SK-N-SH treated with all-trans-retinoic acid at 6 μM for 48 hours (cell line): ENCODE data around the gene RFX7.

Experiments
- ATAC-seq: fragments of 200-7000 bp; cut with Tn5 transposase; 3 replicates; pipeline ENCODE4 v1.9.1; 2020; ENCODE audit warnings: mild to moderate bottlenecking, moderate library complexity
- ARNTL ChIP-seq: fragments of 450-650 bp; formaldehyde crosslinking; IDR thresholded peaks from 2 replicates; pipeline ENCODE4 v1.5.0; 2020; ENCODE audit warnings: low read depth, mild to moderate bottlenecking, moderate library complexity, borderline replicate concordance
- BACH2 ChIP-seq: fragments of 250-450 bp; sonication (Bioruptor Pico); IDR thresholded peaks from 2 replicates; pipeline ENCODE4 v1.9.0; 2021; ENCODE audit warnings: mild to moderate bottlenecking, borderline replicate concordance
- CSDC2 ChIP-seq: fragments of 250-450 bp; sonication (Bioruptor Pico); IDR thresholded peaks from 2 replicates; pipeline ENCODE4 v1.5.0; 2020; ENCODE audit warnings: mild to moderate bottlenecking, moderate library complexity
- ESRRG ChIP-seq: fragments of 250-450 bp; sonication (Bioruptor Pico); IDR thresholded peaks from 2 replicates; pipeline ENCODE4 v1.6.1; 2021; ENCODE audit warnings: mild to moderate bottlenecking
- GLIS3 ChIP-seq: fragments of 250-450 bp; sonication (Bioruptor Pico); IDR thresholded peaks from 2 replicates; pipeline ENCODE4 v1.5.0; 2020; ENCODE audit warnings: mild to moderate bottlenecking, moderate library complexity
- ISL1 ChIP-seq: fragments of 250-450 bp; sonication (Bioruptor Pico); IDR thresholded peaks from 2 replicates; pipeline ENCODE4 v2.1.2; 2022; ENCODE audit warnings: mild to moderate bottlenecking, moderate library complexity
- OSR1 ChIP-seq: fragments of 250-450 bp; sonication (Bioruptor Pico); IDR thresholded peaks from 2 replicates; pipeline ENCODE4 v1.8.0; 2022; ENCODE audit warnings: moderate library complexity, mild to moderate bottlenecking, inconsistent platforms
- PPARA ChIP-seq: fragments of 250-450 bp; sonication (Bioruptor Pico); IDR thresholded peaks from 2 replicates; pipeline ENCODE4 v1.5.0; 2020; ENCODE audit warnings: mild to moderate bottlenecking, borderline replicate concordance
- RARB ChIP-seq: fragments of 250-450 bp; sonication (Bioruptor Pico); IDR thresholded peaks from 2 replicates; pipeline ENCODE4 v1.8.0; 2021; ENCODE audit warnings: mild to moderate bottlenecking, moderate library complexity
- SNAI2 ChIP-seq: fragments of 250-450 bp; sonication (Bioruptor Pico); IDR thresholded peaks from 2 replicates; pipeline ENCODE4 v1.5.0; 2020; ENCODE audit warnings: mild to moderate bottlenecking, moderate library complexity
- TCF4 ChIP-seq: fragments of 250-450 bp; sonication (Bioruptor Pico); IDR thresholded peaks from 2 replicates; pipeline ENCODE4 v1.8.0; 2021; ENCODE audit warnings: mild to moderate bottlenecking, moderate library complexity, borderline replicate concordance
- TOX ChIP-seq: fragments of 250-450 bp; sonication (Bioruptor Pico); IDR thresholded peaks from 2 replicates; pipeline ENCODE4 v1.8.0; 2021; ENCODE audit warnings: mild to moderate bottlenecking, moderate library complexity, borderline replicate concordance
- ZC3H10 ChIP-seq: fragments of 250-450 bp; sonication (Bioruptor Pico); IDR thresholded peaks from 2 replicates; pipeline ENCODE4 v1.5.1; 2021; ENCODE audit warnings: mild to moderate bottlenecking, moderate library complexity
- ZFP3 ChIP-seq: fragments of 250-450 bp; sonication (Bioruptor Pico); IDR thresholded peaks from 2 replicates; pipeline ENCODE4 v1.5.0; 2020; ENCODE audit warnings: mild to moderate bottlenecking, moderate library complexity
- ZFP30 ChIP-seq: fragments of 450-650 bp; formaldehyde crosslinking; IDR thresholded peaks from 2 replicates; pipeline ENCODE4 v1.5.0; 2022; ENCODE audit warnings: mild to moderate bottlenecking, moderate library complexity
- ZNF565 ChIP-seq: fragments of 450-650 bp; formaldehyde crosslinking; conservative IDR thresholded peaks from 2 replicates; pipeline ENCODE4 v1.5.0; 2020; ENCODE audit warnings: low read depth, mild to moderate bottlenecking, moderate library complexity
- ZNF70 ChIP-seq: fragments of 450-650 bp; formaldehyde crosslinking; IDR thresholded peaks from 2 replicates; pipeline ENCODE4 v1.5.0; 2020; ENCODE audit warnings: mild to moderate bottlenecking, moderate library complexity
- ZNF8 ChIP-seq: fragments of 450-650 bp; formaldehyde crosslinking; IDR thresholded peaks from 2 replicates; pipeline ENCODE4 v1.5.0; 2020; ENCODE audit warnings: mild to moderate bottlenecking, moderate library complexity
- TF ChIP-seq, protein P1 (sequence below): fragments of 250-450 bp; sonication (Bioruptor Pico); IDR thresholded peaks from 2 replicates; pipeline ENCODE4 v1.5.1; 2021; ENCODE audit warnings: mild to moderate bottlenecking, moderate library complexity
- TF ChIP-seq, protein P2 (sequence below): fragments of 250-450 bp; sonication (Bioruptor Pico); IDR thresholded peaks from 2 replicates; pipeline ENCODE4 v1.5.1; 2020; ENCODE audit warnings: low read depth, mild to moderate bottlenecking, moderate library complexity
- TF ChIP-seq, protein P3 (sequence below): fragments of 250-450 bp; sonication (Bioruptor Pico); IDR thresholded peaks from 2 replicates; pipeline ENCODE4 v1.8.0; 2020; ENCODE audit warnings: mild to moderate bottlenecking, moderate library complexity, borderline replicate concordance
- TF ChIP-seq, protein P4 (sequence below): fragments of 250-450 bp; sonication (Bioruptor Pico); IDR thresholded peaks from 2 replicates; pipeline ENCODE4 v1.8.0; 2021; ENCODE audit warnings: low read depth, mild to moderate bottlenecking, moderate library complexity, borderline replicate concordance
- TF ChIP-seq, protein P5 (sequence below): fragments of 250-450 bp; sonication (Bioruptor Pico); IDR thresholded peaks from 2 replicates; pipeline ENCODE4 v1.5.0; 2020; ENCODE audit warnings: mild to moderate bottlenecking, moderate library complexity

RFX7 gene

DNA sequence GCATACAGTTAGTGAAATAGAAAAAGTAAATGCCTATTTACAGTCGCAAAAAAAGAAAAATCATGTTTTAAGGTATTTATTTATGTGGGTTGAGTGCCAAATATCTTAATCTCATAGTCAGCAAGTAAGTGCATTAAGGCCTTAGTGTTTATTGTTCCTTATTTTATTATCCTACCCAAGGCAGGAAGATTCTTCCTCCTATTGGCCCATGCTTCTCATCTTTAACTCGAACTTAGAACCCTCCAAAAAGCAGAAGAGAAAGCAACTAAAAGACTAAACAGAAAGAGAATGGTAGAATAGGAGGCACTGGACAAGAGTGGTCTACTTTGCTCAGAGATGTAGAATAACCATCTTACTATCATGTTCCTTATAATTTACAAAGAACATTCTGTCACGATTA is 7.5 kb downstream of the RFX7 start:
- no peak for ATAC-seq
- TF ChIP-seq ARNTL (CRISPR knock-in tag) (no peak), ZFP30 (CRISPR knock-in tag) (no peak), ZC3H10 (no peak), CSDC2 (CRISPR knock-in tag) (no peak), ISL1 (CRISPR knock-in tag) (no peak)

DNA sequence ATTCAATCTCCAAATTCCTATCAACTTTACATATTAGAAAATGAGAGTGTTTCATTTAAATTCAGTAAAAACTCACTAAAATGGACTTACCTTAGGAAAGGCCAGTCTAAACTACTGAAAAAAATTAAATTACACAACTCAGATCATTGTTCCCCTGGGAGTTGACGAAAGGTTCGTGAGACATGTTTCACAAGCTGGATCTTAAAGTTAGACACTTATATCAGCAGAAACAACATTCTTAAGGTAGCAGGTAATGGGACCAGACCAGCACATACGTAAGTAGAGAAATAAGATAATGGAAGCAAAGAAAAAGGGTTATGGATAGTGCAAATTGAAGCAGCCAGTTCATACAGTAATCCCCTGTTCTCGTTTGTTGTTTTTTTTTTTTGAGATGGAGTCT is 8.9 kb downstream of the RFX7 start:
- TF ChIP-seq, protein P1, sequence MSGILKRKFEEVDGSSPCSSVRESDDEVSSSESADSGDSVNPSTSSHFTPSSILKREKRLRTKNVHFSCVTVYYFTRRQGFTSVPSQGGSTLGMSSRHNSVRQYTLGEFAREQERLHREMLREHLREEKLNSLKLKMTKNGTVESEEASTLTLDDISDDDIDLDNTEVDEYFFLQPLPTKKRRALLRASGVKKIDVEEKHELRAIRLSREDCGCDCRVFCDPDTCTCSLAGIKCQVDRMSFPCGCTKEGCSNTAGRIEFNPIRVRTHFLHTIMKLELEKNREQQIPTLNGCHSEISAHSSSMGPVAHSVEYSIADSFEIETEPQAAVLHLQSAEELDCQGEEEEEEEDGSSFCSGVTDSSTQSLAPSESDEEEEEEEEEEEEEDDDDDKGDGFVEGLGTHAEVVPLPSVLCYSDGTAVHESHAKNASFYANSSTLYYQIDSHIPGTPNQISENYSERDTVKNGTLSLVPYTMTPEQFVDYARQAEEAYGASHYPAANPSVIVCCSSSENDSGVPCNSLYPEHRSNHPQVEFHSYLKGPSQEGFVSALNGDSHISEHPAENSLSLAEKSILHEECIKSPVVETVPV (CRISPR knock-in tag), result no peak
- TF ChIP-seq OSR1, result no peak
- no peak for TF ChIP-seq TOX (CRISPR knock-in tag)
- no peak for TF ChIP-seq CSDC2 (CRISPR knock-in tag)
- no peak for TF ChIP-seq ZFP3 (CRISPR knock-in tag)
- no peak for TF ChIP-seq ISL1 (CRISPR knock-in tag)
- TF ChIP-seq PPARA (CRISPR knock-in tag), result no peak
- no peak for TF ChIP-seq ZNF8
- TF ChIP-seq SNAI2 (CRISPR knock-in tag), result no peak
- no peak for TF ChIP-seq ZC3H10
- no peak for TF ChIP-seq RARB (CRISPR knock-in tag)
- no peak for TF ChIP-seq ZNF70 (CRISPR knock-in tag)
- TF ChIP-seq ESRRG (CRISPR knock-in tag), result no peak
- TF ChIP-seq, protein P2, sequence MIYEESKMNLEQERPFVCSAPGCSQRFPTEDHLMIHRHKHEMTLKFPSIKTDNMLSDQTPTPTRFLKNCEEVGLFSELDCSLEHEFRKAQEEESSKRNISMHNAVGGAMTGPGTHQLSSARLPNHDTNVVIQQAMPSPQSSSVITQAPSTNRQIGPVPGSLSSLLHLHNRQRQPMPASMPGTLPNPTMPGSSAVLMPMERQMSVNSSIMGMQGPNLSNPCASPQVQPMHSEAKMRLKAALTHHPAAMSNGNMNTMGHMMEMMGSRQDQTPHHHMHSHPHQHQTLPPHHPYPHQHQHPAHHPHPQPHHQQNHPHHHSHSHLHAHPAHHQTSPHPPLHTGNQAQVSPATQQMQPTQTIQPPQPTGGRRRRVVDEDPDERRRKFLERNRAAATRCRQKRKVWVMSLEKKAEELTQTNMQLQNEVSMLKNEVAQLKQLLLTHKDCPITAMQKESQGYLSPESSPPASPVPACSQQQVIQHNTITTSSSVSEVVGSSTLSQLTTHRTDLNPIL (CRISPR knock-in tag), result no peak
- TF ChIP-seq GLIS3 (CRISPR knock-in tag), result no peak
- TF ChIP-seq, protein P3, sequence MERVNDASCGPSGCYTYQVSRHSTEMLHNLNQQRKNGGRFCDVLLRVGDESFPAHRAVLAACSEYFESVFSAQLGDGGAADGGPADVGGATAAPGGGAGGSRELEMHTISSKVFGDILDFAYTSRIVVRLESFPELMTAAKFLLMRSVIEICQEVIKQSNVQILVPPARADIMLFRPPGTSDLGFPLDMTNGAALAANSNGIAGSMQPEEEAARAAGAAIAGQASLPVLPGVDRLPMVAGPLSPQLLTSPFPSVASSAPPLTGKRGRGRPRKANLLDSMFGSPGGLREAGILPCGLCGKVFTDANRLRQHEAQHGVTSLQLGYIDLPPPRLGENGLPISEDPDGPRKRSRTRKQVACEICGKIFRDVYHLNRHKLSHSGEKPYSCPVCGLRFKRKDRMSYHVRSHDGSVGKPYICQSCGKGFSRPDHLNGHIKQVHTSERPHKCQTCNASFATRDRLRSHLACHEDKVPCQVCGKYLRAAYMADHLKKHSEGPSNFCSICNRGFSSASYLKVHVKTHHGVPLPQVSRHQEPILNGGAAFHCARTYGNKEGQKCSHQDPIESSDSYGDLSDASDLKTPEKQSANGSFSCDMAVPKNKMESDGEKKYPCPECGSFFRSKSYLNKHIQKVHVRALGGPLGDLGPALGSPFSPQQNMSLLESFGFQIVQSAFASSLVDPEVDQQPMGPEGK, result no peak
- TF ChIP-seq, protein P4, sequence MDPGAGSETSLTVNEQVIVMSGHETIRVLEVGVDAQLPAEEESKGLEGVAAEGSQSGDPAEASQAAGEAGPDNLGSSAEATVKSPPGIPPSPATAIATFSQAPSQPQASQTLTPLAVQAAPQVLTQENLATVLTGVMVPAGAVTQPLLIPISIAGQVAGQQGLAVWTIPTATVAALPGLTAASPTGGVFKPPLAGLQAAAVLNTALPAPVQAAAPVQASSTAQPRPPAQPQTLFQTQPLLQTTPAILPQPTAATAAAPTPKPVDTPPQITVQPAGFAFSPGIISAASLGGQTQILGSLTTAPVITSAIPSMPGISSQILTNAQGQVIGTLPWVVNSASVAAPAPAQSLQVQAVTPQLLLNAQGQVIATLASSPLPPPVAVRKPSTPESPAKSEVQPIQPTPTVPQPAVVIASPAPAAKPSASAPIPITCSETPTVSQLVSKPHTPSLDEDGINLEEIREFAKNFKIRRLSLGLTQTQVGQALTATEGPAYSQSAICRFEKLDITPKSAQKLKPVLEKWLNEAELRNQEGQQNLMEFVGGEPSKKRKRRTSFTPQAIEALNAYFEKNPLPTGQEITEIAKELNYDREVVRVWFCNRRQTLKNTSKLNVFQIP (CRISPR knock-in tag), result no peak
- TF ChIP-seq TCF4, result no peak
- TF ChIP-seq ZNF565 (CRISPR knock-in tag), result no peak
- TF ChIP-seq, protein P5, sequence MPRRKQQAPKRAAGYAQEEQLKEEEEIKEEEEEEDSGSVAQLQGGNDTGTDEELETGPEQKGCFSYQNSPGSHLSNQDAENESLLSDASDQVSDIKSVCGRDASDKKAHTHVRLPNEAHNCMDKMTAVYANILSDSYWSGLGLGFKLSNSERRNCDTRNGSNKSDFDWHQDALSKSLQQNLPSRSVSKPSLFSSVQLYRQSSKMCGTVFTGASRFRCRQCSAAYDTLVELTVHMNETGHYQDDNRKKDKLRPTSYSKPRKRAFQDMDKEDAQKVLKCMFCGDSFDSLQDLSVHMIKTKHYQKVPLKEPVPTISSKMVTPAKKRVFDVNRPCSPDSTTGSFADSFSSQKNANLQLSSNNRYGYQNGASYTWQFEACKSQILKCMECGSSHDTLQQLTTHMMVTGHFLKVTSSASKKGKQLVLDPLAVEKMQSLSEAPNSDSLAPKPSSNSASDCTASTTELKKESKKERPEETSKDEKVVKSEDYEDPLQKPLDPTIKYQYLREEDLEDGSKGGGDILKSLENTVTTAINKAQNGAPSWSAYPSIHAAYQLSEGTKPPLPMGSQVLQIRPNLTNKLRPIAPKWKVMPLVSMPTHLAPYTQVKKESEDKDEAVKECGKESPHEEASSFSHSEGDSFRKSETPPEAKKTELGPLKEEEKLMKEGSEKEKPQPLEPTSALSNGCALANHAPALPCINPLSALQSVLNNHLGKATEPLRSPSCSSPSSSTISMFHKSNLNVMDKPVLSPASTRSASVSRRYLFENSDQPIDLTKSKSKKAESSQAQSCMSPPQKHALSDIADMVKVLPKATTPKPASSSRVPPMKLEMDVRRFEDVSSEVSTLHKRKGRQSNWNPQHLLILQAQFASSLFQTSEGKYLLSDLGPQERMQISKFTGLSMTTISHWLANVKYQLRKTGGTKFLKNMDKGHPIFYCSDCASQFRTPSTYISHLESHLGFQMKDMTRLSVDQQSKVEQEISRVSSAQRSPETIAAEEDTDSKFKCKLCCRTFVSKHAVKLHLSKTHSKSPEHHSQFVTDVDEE (CRISPR knock-in tag), result no peak
- no peak for ATAC-seq

DNA sequence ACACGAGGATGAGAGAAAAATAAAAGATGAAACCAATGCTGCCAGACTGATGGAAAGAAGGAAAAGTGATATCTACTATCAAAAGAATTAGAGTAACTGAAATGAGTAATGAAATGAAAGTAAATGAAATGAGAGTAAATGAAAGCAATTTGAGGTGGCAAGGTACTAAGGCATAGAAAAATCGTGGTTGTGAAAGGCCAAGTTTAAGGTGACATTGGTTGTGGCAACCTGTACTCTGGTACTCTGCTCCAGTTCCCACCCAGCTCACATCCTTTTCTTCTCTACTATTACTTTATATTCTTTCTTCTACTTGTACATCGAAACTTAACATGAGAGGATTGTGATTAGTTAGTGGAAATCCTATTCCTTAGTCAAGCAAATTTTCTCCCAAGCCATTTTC is 10.1 kb downstream of the RFX7 start:
- no peak for ATAC-seq
- no peak for TF ChIP-seq ZNF565 (CRISPR knock-in tag)
- TF ChIP-seq, protein P4 (CRISPR knock-in tag), result no peak
- no peak for TF ChIP-seq ARNTL (CRISPR knock-in tag)
- TF ChIP-seq PPARA (CRISPR knock-in tag), result no peak
- TF ChIP-seq, protein P2 (CRISPR knock-in tag), result no peak
- TF ChIP-seq, protein P3, result no peak
- no peak for TF ChIP-seq TOX (CRISPR knock-in tag)
- no peak for TF ChIP-seq BACH2 (CRISPR knock-in tag)
- TF ChIP-seq ZFP3 (CRISPR knock-in tag), result no peak
- TF ChIP-seq ZNF70 (CRISPR knock-in tag), result no peak
- TF ChIP-seq CSDC2 (CRISPR knock-in tag), result no peak
- TF ChIP-seq ZNF8, result no peak
- TF ChIP-seq OSR1, result no peak
- TF ChIP-seq ESRRG (CRISPR knock-in tag), result no peak
- TF ChIP-seq GLIS3 (CRISPR knock-in tag), result no peak
